ENCODE measurements around the gene ZNF334.

GRCh38 chr20:46543959-46544358 is 30.6 kb upstream of the ZNF334 start:
- TF ChIP-seq CTCF (optimal IDR thresholded peaks at IDR 0.05 in 1 of 3, IDR thresholded peaks at IDR 0.05 in 1 of 3, conservative IDR thresholded peaks at IDR 0.05 in 1 of 3; ENCODE audit: extremely low read depth in 1 of 3, insufficient read depth in 2 of 3, low read length in 3 of 3) (no peak), EZH2 (IDR thresholded peaks at IDR 0.05; ENCODE audit: low read length) (no peak)
